ENCODE results near the gene PLA2G1B. TPM values are rescaled to one million over a fixed set of nuclear protein-coding genes. Genes with fewer than 3 reads are reported as not detected.

Gene PLA2G1B
- total RNA-seq (2014; rRNA removed; shearing (Covaris generic)): not detected in 2 replicates
- not detected in 2 replicates for total RNA-seq (2022)
- not detected for Bru-seq, nascent RNA
- not detected for BruChase-seq, experiment 1, labeled RNA remaining after a 6-hour chase
- not detected for BruChase-seq, experiment 2, labeled RNA remaining after a 2-hour chase
- long read RNA-seq: 0 reads

- no peak for DNase-seq (ENCODE audit: low spot score)
- H3K4me1 ChIP-seq (ENCODE audit: insufficient read depth, low read length, poor library complexity, severe bottlenecking): peaks cover 4% of the 10 kb centered on the region
- no peaks in the 10 kb centered on the region for H3K36me3 ChIP-seq (ENCODE audit: insufficient read depth, low read length)
- no peaks in the 10 kb centered on the region for H3K79me2 ChIP-seq (ENCODE audit: insufficient read depth, low read depth, low read length)
- H2AFZ ChIP-seq (ENCODE audit: low read length): no peak within 1 kb of the TSS
- intact Hi-C loops (cut with micrococcal nuclease; ENCODE audit: unreplicated experiment): no loop called here
- ChIA-PET CTCF (ENCODE audit: unreplicated experiment) (no interaction called here), POLR2A (interaction anchor here (0.7 kb wide), 2 partner anchors 14 to 18 kb away, joined by 4 to 6 read pairs; no protein-coding TSS in a partner anchor)
- H3K27ac ChIP-seq (ENCODE audit: low read depth, low read length, poor library complexity, severe bottlenecking): no peak within 1 kb of the TSS
- H3K9me3 ChIP-seq (ENCODE audit: low read length): no peaks in the 10 kb centered on the region
- BruUV-seq (replicated peaks): no TSS peak
- H4K20me1 ChIP-seq (ENCODE audit: insufficient read depth, low read length): no peaks in the 10 kb centered on the region
- TF ChIP-seq CTCF (conservative IDR thresholded peaks at IDR 0.05; ENCODE audit: low read length) (no peak), EZH2phosphoT487 (IDR thresholded peaks at IDR 0.05; ENCODE audit: borderline replicate concordance, low read depth, low read length) (no peak)
- no peak within 1 kb of the TSS for H3K4me2 ChIP-seq (ENCODE audit: low read length)
- no peak within 1 kb of the TSS for H3K4me3 ChIP-seq (ENCODE audit: low read depth, low read length, poor library complexity, severe bottlenecking)
- H3K9me2 ChIP-seq (ENCODE audit: insufficient read depth, low read length): no peaks in the 10 kb centered on the region
Observed at GRCh38 chr12:120327593-120327992, at the start of gene PLA2G1B. PLA2G1B (minus strand) TSS chr12:120327779; CDS start chr12:120327753, 26 bp downstream.

- CTCF ChIA-PET (ENCODE audit: unreplicated experiment): interaction anchor here (1.1 kb wide), 1 partner anchor 10 kb away, joined by 3 read pairs; no protein-coding TSS in a partner anchor
- no TSS peak for BruUV-seq (replicated peaks)
Observed at GRCh38 chr12:120376934-120377572, 49.5 kb upstream of the PLA2G1B start.

More at GRCh38 chr12:120376934-120377572, 49.5 kb upstream of the PLA2G1B start:
- Histone ChIP-seq H3K4me3 (ENCODE audit: low read depth, low read length, poor library complexity, severe bottlenecking) (no peak overlapping the region), H3K79me2 (ENCODE audit: insufficient read depth, low read depth, low read length) (no peaks in the 10 kb centered on the region), H3K36me3 (ENCODE audit: insufficient read depth, low read length) (no peaks in the 10 kb centered on the region), H3K4me1 (ENCODE audit: insufficient read depth, low read length, poor library complexity, severe bottlenecking) (peaks cover 5% of the 10 kb centered on the region), H3K9me2 (ENCODE audit: insufficient read depth, low read length) (no peaks in the 10 kb centered on the region), H3K4me2 (ENCODE audit: low read length) (no peak overlapping the region), H3K9me3 (ENCODE audit: low read length) (no peaks in the 10 kb centered on the region), H2AFZ (ENCODE audit: low read length) (no peak overlapping the region), H4K20me1 (ENCODE audit: insufficient read depth, low read length) (no peaks in the 10 kb centered on the region), H3K27ac (ENCODE audit: low read depth, low read length, poor library complexity, severe bottlenecking) (no peak overlapping the region)
- no peak for DNase-seq (ENCODE audit: low spot score)
- TF ChIP-seq CTCF (conservative IDR thresholded peaks at IDR 0.05; ENCODE audit: low read length) (no peak), EZH2phosphoT487 (IDR thresholded peaks at IDR 0.05; ENCODE audit: borderline replicate concordance, low read depth, low read length) (no peak)
- POLR2A ChIA-PET: interaction anchor here (0.5 kb wide), 1 partner anchor 325 kb away, joined by 3 read pairs; no protein-coding TSS in a partner anchor
- intact Hi-C loops (cut with micrococcal nuclease; ENCODE audit: unreplicated experiment): no loop called here
